ENCODE measurements around the gene LAMA5.

The LAMA5 gene

GRCh38 chr20:62392621-62393334 is 25.7 kb upstream of the LAMA5 start:
- no peak for DNase-seq
- in situ Hi-C loops (cut with MboI; ENCODE audit: low pct_unique_long_range_greater_than_20kb, low sequenced_read_pairs): loop anchor here (25.0 kb wide), 1 partner anchor 380 kb away; no protein-coding TSS in a partner anchor

DNA sequence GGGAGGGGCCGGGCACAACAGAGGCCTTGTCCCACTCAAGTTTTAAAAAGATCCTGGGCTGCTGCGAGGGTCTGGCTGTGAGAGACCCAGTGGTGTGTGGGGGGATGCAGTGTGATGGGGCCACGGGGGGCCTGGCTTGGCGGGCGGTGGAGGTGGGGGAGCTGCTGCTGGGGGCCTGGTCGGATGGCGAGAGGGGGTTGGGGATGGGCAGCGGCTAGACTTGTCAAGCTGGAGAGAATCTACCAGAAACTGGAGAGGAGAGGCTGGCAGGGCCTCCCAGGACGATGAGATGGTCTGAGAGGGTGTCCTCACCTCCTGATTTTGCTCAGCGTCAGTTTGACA is 24.9 kb upstream of the LAMA5 start:
- in situ Hi-C loops (cut with MboI; ENCODE audit: low pct_unique_long_range_greater_than_20kb, low sequenced_read_pairs): loop anchor here (25.0 kb wide), 1 partner anchor 380 kb away; no protein-coding TSS in a partner anchor
- no peak for DNase-seq

DNA sequence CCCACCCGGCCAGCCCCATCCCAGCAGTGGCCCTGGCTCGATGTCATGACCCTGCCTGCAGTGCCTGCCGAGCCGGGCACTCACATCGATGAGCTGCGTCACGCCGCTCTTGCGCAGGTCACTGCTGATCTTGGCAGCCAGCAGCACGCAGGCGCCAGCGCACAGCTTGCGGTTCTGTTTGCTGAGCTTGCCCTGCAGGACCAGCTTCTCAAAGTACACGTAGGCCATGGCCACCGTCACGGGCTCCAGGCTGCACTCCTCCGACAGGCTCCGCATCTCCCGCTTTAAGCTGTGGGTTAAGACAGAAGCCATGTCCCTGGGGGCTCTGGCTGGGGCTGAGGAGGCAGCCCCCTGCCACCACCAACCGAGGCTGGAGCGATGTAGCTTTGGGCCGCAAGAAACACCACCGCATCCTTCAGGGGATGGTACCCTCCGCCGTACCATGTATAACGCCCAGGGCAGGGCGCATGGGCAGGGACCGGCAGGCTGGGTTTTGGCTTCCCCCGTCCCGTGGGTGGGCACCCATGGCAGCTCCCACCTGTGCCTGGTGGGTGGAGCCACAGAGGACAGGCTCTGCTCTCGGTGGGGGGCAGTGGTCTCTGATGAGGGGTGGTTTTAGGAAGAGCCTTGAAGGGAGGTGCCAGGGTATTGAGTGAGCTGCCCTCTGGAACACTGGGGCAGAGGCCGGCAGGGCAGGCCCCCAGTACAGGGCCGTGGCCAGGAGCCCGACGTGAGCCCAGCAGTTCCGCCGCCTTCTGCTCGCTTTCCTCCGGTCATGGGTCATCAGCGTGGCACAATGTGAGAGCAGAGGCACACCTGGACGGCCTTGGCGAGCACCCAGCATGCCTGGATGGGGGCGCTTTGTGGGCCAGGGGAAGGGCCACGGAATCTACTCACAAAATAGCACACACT is 24.3 kb upstream of the LAMA5 start:
- in situ Hi-C loops (cut with MboI; ENCODE audit: low pct_unique_long_range_greater_than_20kb, low sequenced_read_pairs): loop anchor here (25.0 kb wide), 1 partner anchor 379 kb away; no protein-coding TSS in a partner anchor
- no peak for DNase-seq

DNA sequence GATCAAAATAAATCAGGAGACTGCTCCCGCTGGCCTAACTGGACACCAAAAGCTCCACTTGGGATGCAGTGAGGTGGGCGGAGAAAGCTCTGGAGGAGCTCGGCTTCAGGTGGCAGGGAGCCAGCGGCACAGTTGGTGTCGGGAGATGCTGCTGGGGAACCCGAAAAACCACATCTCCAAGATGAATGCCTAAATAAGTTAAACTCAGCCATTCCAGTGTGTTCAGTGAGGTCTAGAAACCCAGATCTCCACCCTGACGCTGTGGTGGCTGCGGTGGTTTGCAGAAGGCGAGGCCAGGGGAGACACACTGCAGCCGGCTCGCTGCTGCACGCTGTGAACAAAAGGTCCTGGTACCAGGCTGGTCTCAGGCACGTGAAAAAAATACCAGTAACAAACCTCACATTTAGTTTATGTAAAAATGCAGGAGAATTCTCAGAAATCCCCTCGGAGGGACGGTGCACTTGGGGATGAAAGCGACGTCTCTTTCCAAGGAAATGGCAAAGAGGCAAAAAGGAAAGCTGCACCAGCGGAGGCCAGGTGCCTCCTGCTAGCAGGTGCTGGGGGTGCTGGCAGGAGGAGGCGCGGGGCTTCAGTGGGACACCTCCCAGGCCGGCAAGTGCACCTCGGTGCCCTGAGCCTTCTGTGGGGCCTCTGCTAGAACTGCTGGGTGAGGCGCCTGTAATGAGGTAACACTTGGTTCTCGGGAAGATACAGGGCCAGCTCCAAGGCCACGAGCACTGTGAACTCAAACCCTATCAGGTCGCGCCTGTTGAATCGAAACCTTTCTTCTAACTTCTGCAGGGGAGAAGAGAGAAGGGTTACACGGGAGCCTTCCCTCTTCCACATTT is 23.4 kb upstream of the LAMA5 start:
- no peak for DNase-seq
- in situ Hi-C loops (cut with MboI; ENCODE audit: low pct_unique_long_range_greater_than_20kb, low sequenced_read_pairs): loop anchor here (25.0 kb wide), 1 partner anchor 378 kb away; no protein-coding TSS in a partner anchor

DNA sequence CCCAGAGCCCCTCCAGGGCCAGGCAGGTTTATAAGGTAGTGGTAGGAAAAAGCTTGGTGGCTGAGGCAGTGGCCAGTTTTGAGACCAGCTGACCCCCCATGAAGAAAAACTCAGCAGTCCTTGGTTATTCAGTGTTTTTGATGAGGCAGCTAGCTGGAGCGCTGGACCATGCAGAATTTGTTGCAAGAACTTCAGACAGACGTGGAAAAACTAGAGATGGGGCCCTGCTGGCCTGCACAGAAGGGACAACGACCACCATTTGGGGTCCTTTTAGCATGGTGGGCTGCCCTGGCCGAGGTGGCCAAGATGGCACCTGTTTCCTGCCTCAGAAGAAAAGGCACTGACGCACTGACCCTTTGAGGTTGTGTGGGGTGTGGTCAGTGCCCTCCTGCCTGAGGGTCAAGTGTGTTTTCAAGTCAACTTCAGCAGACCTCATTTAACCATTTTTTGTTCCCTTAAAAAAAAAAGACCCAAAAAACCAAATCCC is 22.5 kb upstream of the LAMA5 start:
- DNase-seq: no peak
- in situ Hi-C loops (cut with MboI; ENCODE audit: low pct_unique_long_range_greater_than_20kb, low sequenced_read_pairs): loop anchor here (25.0 kb wide), 1 partner anchor 377 kb away; no protein-coding TSS in a partner anchor

DNA sequence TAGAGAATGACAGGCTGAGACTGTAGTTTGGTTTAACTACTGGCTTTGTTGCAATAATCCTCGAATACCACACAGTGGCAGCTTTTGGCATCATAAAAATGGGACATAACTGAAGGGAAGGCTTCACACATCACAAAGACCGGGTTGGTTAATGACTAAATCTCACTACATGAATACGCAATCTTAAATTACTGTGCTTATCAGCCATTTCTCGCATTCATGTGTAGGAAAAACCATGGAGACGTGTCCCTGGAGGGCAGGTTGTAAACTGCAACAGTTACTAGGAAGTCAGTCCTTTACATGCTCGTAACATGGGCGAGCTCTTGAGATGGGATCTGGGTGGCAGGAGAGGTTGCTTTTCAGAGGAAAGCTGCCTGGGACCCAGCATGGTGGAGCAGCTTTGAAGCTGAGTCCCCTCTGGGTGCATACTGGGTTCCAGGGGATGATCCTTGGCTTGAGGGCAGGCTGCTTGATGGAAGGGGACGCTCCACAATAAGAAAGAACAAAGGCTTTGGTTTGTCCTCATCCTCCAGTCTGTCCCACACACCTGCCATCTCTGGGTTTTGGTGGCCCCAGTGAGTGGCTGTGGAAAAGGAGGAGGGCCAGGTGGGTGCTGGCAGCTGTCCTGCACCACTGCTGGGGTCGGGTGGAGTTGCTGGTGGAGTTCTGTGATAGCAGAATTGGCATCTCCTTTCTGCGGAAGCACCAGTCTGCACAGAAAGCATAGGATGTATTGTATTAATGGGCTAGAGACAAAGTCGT is 21.9 kb upstream of the LAMA5 start:
- DNase-seq: no peak
- in situ Hi-C loops (cut with MboI; ENCODE audit: low pct_unique_long_range_greater_than_20kb, low sequenced_read_pairs): loop anchor here (25.0 kb wide), 1 partner anchor 377 kb away; no protein-coding TSS in a partner anchor

DNA sequence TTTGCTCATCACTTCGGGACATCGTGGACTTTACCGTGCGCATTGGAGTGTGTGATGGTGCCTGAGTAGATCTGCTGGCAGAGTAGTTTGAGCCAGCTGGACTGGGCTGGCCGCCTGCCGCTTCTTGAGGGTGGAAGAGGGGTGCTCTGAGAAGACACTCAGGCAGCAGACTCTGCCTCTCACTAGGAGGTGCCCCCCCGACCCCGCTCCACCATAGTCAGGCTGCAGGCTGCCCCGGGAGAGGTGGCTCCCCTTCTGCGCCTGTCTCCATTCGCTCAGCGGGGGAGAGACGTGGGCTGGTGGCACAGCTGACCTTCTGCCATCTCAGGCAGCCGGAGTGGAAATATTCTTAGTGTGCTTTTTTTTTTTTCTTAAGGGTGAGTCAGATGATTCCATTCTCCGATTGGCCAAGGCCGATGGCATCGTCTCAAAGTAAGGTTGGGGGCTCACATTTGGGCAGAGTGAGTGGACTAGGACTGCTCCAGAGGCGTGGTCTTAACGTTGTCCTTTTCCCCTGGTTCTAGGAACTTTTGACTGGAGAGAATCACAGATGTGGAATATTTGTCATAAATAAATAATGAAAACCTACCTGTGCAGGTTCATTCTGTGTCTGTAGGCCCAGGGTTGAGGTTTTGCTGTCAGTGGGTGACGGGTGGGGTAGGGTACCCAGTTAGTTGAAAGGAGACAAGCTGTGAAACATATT is 21.0 kb upstream of the LAMA5 start:
- in situ Hi-C loops (cut with MboI; ENCODE audit: low pct_unique_long_range_greater_than_20kb, low sequenced_read_pairs): loop anchor here (25.0 kb wide), 1 partner anchor 376 kb away; no protein-coding TSS in a partner anchor
- DNase-seq: no peak

DNA sequence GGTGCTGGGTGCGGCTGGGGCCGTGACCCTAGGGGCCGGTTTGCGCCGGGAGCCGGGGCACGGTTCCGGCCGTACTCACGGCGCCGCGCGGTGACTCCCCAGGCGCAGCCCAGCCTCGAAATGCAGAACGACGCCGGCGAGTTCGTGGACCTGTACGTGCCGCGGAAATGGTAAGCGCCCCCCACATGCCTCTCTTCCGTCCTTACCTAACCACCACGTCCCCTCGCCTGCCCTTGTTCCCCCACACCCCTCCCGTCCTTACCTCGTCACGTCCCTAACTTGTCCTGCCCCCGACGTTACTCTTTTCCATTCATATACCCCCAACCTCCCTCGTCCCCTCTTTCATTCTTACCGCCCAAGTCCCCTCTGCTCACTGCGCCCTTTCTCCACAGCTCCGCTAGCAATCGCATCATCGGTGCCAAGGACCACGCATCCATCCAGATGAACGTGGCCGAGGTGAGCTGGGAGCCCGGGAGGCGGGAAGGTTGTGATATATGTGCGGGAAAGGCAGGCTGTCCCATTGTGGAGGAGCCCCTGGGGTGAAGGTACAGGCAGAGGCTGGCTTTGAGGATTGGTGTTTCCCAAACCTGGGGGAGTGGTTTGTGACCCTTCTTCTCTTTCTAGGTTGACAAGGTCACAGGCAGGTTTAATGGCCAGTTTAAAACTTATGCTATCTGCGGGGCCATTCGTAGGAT is 20.3 kb upstream of the LAMA5 start:
- in situ Hi-C loops (cut with MboI; ENCODE audit: low pct_unique_long_range_greater_than_20kb, low sequenced_read_pairs): loop anchor here (25.0 kb wide), 1 partner anchor 375 kb away; no protein-coding TSS in a partner anchor
- no peak for DNase-seq

DNA sequence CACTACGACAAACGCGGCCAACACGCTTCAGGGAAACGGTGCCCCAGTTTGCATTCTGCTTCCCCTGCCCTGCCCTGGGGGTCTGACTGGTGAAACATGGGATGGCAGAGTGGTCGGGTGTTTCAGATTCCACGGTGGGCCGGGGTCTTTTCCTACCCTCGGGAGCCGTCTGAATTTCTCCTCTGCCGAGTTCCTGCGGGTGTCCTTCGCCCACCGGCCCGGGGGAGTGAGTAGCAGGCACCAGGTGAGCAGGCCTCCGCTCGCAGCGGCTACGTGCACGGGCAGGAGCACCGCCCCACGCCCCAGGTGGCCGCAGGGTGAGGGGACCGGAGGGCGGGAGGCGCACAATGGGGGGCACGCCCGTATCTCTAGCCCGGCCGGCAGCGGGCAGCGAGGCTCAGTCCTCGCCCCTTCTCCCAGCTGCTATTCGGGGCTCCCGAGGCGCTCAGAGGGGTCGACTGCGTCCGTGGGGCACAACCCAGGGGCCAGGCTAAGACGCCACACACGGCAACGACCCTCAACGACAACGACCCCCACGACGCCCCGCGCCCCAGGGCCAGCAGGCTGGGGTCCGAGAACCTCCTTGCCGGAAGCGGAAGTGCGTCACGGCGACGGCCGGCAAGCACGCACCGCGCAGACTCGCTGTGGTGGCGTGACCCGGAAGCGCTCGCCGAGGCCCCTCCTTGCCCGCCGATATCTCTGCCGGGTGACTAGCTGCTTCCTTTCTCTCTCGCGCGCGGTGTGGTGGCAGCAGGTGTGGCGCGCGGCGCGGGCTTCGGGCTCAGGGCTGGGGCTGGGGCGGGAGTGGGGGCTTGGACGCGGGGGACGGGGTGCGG is 19.5 kb upstream of the LAMA5 start, which contains the start of gene RPS21:
TSS of gene RPS21 (plus strand) at position 721 of the 836 bp plus-strand sequence. CDS start 236 bp downstream, outside the sequence.
- in situ Hi-C loops (cut with MboI; ENCODE audit: low pct_unique_long_range_greater_than_20kb, low sequenced_read_pairs): loop anchor here (25.0 kb wide), 1 partner anchor 374 kb away; no protein-coding TSS in a partner anchor

DNA sequence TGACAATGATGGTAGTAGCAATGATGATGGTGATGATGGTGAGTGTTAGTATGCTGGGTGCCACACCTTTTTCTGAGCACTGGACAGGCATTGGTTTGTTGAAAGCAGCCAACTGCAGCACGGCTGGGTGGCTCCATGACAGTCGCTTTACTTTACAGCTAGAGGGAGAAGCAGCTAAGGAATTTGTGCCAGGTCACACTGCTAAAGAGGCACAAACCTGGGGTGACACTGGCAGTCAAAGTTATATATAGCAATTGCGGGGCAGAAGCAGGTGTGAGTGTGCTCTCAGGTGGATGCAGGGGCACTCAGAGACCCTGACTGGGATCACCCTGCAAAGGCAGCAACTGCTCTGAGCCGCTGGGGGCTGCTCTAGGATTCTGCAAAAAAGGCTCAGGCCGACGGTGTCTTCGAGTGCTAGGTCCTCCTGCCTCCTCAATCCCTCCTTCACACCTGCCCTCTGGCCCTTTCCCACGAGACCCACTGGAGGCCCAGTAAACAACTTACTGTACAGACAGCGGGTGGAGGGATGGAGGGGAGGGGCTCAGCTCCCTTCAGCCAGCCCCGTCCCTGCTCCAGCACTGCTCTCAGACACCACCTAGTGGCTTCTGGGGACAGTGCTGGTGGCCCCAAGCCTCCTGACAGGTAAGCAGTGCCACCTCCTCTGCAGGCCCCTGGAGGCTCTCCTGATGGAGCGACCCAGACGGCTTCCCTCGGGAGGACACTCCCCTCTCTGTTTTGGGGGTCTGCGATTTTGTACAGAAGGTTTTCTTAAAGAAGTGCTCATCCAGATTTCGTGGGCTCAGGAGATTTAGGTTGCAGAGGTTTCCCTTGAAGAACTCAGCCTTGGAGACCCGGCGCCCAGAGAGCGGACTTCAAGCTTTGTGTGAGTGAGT is 15.4 kb upstream of the LAMA5 start:
- DNase-seq: peak; percentile 85
- in situ Hi-C loops (cut with MboI; ENCODE audit: low pct_unique_long_range_greater_than_20kb, low sequenced_read_pairs): loop anchor here (25.0 kb wide), 1 partner anchor 370 kb away; no protein-coding TSS in a partner anchor

More for the DNA sequence above, 19.5 kb upstream of the LAMA5 start, which contains the start of gene RPS21:
- DNase-seq: peak; percentile 92

- DNase-seq: no peak
- in situ Hi-C loops (cut with MboI; ENCODE audit: low pct_unique_long_range_greater_than_20kb, low sequenced_read_pairs): loop anchor here (25.0 kb wide), 1 partner anchor 370 kb away; no protein-coding TSS in a partner anchor
These were observed 14.7 kb upstream of the LAMA5 start for GRCh38 chr20:62381842-62382241.

DNA sequence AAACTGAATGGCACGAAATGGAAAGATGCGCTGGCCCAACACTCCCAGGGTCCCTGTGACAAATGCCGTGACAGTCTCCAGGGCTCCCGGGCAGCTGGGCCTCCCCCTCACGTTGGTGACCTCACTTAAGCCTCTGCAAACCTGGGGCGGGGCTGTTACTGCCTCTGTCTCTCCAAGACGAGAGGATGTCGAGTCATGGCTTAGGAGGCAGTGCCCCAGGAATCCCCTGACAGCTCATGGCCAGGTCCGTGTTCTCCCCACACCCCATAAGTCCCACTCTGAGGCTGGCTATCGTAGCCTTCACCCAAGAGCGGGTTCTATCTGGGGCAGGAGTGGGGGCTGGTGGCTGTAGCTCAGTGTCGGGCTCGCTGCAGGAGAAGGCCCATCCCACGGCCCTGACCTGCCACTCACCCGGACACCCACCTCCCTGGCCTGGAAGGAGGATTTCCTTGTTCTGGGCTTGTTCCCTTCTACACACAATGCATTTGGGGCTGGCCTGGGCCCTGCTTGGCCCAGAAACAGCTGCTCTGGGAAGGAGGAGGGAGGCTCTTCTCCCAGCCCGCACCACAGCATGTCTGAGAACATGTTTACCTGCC is 14.2 kb upstream of the LAMA5 start:
- in situ Hi-C loops (cut with MboI; ENCODE audit: low pct_unique_long_range_greater_than_20kb, low sequenced_read_pairs): loop anchor here (25.0 kb wide), 1 partner anchor 369 kb away; no protein-coding TSS in a partner anchor
- DNase-seq: no peak

DNA sequence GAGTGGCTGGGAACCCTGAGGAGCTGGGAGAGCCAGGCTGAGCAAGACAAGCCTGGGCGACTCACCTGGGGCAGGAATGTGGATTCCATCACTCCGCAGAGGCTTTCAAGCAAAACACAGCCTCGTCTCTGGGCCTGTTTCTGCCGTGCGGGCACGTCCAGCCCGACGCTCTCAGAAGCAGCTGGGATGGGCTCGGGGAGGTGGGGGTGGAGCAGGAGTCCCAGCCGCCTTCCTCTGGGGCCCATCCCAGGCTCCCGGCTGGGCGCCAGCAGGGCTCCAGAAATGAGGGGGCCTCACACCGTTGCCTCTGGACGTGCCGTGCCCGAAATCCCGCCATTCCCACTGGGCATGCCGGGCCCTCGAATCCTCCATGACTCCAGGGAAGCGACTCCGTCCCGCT is 11.1 kb upstream of the LAMA5 start:
- DNase-seq: no peak
- in situ Hi-C loops (cut with MboI; ENCODE audit: low pct_unique_long_range_greater_than_20kb, low sequenced_read_pairs): loop anchor here (25.0 kb wide), 1 partner anchor 366 kb away; no protein-coding TSS in a partner anchor

- DNase-seq: no peak
- in situ Hi-C loops (cut with MboI; ENCODE audit: low pct_unique_long_range_greater_than_20kb, low sequenced_read_pairs): loop anchor here (25.0 kb wide), 1 partner anchor 365 kb away; no protein-coding TSS in a partner anchor
These were observed 10.6 kb upstream of the LAMA5 start for GRCh38 chr20:62377615-62378178.
